ENCODE data around the gene RYR2.

RYR2 gene

DNA sequence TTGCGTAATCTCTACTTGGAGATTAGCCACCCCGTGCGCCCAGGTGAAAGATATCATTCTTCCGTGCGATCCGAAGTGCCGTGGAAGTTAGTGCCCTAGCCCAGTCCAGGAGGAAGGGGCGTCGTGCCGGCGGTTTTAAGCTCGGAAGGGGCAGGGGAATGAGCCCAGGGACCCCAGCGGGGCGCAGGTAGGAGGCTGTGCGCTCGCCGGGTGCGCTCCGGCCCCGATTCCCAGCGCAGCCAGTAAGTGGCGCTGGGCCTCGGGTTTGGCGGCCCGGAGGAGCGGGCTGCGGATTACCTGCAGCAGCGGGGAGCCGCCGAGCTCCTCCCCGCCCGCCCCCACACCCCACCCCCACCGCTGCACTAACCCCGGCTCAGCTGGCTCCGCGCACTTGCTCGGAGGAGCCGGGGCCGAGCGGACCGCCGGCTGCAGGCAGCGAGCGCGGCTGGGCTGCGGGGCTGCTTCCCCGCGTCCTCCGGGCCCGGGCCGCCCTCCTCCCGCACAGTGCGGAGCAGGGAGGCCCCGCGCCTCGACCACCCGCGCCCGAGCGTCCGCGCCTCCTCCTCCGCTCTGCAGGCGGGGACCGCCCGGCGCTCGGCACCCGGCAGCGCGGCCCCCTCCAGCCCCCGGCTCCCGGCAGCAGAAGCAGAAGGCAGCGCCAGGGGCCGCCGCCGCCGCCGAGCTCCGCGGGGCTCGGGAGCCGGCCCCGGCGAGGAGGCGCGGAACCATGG lies at the start of gene RYR2:
Gene RYR2 (plus strand): TSS at position 390 of the 731 bp plus-strand sequence. CDS start 338 bp downstream, at position 728.
- DNase-seq, result no peak

DNA sequence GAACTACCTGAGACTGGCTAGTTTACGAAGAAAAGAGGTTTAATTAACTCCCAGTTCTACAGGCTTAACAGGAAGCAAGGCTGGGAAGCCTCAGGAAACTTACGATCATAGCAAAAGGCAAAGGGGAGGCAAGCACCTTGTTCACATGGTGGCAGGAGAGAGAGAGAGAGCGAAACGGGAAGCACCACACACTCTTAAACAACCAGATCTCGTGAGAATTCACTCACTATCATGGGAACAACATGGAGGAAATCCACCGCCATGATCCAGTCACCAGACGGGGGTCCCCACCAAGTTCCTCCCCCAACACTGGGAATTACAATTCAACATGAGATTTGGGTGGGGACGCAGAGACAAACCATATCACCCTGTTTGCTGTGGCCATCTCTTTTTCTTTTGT lies 49.5 kb upstream of the RYR2 start:
- DNase-seq, result no peak

DNA sequence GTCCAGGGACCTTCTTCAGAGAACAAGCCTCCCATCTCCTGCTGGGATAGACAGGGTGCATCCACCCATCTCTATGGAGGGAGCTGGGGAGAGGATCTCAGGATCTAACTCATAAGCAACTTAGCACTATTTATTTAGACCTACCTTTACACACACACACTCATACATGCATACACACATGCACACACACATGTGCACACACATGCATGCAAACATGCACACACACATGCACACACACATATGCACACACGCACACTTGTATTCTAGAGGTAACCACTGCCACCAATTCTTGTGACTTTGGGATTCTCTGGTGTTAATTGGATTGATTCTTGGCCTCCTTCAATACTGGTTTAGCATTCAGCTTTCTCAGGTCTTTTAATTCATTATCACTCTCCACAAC lies 47.5 kb upstream of the RYR2 start:
- no peak for DNase-seq

DNA sequence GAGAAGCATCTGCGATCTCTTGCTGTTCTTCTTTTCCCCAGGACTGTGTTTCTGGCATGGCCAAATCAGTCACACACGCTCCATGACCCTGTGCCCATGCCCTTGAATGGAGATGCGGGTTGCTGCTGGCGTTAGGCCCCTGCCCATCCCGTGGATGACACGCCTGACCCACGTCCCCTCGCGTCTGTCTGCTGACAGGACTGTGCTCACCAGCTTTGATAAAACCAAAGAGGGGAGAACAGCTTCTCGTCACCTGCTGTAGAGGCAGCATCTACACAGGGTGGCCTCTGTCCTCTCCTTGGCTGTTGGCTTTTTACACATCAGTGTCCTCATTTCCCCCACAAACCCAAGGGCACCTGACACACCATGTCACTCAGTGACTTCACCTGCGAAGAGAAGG lies 44.6 kb upstream of the RYR2 start:
- no peak for DNase-seq

DNA sequence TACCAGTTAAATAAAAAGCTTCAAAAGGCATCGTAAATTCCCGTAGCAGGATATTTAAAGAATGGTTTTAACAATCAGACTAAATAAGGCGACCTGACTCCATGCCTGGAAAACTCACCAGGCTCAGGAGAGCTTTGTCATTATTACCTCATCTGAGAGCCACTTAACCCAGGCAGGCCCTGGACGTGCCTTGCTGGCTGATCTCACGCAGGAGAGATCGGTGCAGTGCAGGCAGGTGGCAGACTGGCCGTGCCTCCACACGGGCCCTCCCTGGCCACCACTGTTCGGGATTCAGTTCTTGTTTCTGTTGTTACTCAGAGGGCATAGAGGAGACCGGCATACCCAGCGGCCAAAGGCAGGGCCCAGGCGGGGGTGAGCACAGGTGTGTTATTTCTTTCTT lies 44.1 kb upstream of the RYR2 start:
- no peak for DNase-seq

DNA sequence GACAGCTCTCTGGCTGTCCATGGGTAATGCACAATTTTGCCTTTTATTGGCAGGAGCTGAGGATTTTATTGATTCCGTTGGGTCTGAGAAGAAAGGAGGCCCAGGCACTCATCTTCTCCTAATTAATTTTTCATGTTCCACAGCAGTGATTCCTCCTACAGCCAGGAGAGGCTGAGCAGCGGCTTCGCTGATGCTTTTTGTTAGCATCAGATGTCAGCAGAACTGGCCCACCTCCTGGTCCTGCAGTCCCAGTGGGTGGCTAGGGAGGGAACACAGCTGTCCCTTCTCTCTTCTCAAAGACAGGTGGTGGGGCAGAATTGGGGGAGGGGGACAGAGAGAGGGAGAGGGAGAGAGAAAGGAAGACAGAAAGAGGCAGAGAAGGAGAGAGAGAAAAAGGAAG lies 43.4 kb upstream of the RYR2 start:
- no peak for DNase-seq

DNA sequence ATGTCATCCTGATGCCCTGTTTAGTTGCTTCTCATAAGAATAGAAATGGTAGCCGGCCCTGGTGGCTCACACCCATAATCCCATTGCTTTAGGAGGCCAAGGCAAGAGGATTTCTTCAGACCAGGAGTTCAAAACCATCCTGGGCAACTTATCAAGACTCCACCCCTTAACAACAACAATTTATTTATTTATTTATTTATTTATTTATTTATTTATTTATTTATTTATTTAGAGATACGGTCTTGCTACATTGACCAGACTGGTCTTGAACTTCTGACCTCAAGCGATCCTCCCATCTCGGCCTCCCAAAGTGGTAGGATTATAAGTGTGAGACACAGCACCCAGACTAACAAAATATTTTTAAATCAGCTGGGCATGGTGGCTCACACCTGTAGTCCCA lies 41.8 kb upstream of the RYR2 start:
- DNase-seq, result no peak

DNA sequence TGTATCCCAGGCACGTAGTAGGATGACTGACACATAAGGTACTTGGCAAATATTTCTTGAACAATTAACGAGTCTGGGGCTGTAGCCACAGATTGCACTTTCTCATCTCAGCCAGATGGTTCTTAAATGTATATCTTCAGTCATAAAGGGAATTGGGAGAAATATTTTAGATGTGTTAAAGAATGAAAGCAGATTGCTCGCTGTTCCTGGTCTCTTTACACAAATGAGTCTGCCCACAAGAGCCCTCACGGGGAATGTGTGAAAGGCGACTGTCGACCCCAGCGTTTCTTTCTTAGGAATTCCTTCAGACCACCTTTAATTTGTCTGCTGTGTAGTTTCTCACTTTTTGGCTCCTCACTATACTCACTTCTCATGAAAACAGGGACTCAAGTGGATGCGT lies 38.5 kb upstream of the RYR2 start:
- DNase-seq, result no peak

DNA sequence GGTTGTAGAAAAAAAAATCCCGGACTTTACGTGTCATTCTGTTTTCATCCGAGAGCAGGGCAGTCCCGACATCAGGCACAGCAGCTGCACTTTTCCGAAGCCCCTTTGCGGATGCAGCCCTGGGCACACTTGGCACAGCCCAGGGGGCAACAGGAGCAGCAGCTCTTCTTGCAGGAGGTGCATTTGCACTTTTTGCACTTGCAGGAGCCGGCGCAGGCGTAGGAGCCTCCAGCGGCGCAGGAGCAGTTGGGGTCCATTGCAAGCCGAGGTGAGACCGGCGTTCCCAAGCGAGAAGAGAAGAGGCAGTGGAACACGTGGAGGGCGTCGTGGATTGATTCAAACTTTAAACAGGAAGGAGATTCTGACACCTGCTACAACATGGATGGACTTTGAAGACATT lies 37.9 kb upstream of the RYR2 start, which contains the start of gene MT1HL1:
Gene MT1HL1 (minus strand): TSS at position 326 of the 400 bp plus-strand sequence. CDS start 69 bp downstream, at position 257.
- DNase-seq, result no peak

DNA sequence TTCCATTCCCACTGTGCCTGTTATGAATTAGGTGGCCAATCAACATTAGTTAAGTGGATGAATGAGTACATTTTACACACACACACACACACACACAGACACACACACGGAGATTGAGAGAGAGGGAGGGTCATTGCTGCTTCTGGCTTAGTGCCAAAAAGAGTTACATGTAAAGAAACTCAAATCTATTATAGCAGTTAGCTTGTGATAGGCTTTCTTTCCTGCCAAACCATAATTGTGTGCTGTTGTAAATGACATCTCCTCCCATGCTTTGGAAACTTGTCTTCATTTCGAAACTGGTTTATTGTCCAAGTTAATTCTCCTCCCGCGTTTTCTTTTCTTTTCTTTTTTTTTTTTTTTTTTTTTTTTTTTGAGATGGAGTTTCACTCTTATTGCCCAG lies 36.3 kb upstream of the RYR2 start:
- DNase-seq, result no peak

DNA sequence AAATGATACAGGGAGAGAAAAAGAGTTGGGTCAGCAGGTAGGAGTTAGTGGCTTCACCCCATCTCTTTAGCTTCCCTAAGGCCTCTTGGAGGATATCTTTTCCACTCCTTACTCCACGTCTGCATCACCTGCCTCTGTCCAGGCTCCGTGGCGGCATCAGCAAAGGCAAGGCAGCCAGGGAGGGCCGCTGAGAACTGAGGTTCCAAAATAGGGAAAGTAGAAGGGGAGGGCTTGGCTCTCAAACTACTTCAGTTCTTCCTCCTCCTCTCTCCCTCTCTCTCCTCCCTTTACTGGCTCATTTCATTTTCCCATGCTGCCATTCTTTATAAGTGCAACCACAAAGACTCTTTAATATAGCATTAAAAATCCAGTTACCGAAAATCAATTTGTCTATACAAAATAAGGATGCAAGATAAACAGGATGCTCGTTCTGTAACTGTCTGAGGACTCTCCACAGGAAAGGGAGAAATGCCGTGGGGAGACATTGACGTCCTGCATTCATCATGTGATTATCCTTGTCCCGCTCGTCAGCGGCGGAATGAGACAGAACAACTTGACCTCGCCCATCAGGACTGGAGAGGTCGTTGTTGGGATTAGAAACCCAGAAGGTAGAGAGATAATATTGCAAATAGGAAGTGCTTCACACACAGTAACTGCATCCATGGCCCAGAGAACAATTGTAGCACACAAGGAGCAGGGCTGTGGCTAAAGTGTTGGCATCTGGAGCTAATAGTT lies 34.7 kb upstream of the RYR2 start:
- no peak for DNase-seq

DNA sequence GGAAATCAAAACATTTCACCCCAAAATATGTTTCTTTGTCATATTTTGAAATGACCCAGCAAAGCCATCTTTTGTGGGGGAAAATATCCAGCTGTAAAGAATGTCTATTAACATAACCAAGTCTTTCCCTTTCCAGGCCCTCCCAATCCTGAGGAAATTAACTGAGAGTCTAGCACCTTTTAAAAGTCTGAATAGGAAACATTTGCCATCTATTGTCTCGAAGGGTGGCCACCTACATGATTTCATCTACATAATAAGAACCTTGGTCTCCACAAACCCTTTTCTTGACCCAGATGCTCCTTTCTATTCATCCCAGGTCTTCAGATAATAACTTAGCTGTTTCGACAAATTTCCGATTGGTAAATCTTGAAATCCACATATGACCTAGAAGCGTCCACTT lies 32.4 kb upstream of the RYR2 start:
- DNase-seq, result no peak

DNA sequence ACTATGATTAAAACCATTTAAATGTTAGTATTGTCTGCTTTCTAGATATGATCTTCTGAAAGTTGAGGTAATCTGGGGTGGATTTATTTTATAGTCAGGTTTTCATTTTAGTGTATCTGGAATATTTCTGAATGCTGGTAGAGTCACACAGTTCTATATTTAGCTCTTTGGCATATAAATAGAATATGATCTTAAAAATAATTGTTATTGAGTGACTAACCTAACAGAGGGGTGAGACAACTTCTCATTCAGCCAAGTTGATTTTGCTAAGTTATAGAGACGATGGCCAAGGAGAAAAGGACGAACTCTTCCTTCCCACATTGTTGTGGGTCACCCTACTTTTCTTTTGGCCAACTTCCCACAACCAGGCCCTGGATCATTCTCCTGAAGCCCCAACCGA lies 30.6 kb upstream of the RYR2 start:
- DNase-seq, result no peak

DNA sequence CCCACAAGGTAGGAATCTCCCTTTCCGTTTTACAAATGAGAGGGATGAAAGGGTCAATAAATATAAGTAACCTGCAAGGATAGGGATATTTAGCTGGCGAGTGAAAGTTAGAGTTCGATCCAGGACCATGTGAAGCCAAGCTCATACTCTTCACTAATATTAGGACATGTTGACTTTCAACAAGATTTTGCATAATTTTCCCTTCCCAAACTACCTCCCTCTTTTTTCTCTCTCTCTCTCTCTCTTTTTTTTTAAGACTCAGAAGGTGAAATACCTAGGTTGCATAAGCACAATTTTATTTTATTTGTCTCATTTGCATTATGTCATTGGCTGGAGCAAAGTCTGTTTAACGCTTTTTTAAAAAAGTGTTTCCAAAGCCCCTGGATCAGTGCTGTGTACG lies 29.6 kb upstream of the RYR2 start:
- no peak for DNase-seq

DNA sequence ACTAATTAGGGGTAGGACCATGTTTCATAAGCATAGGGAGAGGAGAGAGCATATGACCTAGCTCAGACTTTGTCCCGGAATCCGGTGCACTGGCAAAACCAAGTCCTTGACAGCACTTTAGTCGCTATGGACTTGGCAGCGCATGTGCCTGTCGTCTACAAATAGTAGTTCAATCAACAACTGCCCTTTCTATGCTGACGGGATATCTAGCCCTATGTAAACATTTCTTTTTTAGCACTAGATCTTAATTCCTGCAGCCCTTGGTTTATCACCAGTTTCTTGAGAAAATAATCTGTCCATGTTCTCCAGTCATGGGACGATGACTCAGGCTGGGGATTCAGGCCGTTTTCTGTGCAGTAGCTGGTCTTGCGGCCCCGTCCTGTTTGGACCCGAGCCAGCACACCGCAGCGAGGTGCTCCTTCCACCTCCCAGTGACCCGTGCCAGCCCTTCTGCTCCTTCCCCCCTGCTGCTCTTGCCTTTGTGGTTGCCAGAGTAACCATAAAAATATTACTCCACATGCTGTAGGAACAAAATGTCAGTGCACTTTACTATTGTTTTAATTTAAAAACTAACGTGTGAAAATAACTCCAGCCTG lies 29.1 kb upstream of the RYR2 start:
- no peak for DNase-seq

DNA sequence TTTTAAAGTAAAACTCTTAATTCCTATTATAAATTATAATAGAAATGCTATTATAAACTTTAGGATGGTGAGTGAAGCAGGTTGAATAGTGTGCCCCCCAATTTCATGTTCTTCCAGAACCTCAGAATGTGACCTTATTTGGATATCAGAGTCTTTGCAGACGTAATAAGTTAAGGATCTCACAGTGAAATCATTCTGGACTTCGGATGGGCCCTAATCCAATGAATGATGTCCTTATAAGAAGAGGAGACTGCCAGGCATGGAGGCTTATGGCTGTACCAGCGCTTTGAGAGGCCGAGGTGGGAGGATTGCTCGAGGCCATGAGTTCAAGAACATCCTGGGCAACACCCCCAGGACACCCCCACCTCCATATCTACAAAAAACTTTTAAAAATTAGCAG lies 28.4 kb upstream of the RYR2 start:
- no peak for DNase-seq

DNA sequence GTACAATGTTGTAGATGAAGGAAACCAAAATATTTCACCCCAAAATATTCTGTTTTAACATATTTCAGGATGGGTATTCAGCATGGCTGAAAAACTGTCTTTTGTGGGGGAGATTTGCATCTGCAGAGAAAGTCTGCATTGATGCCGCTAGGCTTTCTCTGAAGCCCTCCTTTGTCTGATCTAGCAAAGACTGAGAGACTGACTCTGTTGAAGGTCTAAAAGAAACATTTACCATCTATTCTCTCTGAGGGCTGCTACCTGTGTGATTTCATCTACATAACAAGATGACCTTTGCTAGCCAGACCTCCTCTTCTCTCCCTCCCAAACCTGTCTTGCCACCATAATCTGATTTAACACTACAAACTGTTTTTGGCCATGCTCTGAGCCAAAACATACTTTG lies 25.4 kb upstream of the RYR2 start:
- DNase-seq, result no peak

DNA sequence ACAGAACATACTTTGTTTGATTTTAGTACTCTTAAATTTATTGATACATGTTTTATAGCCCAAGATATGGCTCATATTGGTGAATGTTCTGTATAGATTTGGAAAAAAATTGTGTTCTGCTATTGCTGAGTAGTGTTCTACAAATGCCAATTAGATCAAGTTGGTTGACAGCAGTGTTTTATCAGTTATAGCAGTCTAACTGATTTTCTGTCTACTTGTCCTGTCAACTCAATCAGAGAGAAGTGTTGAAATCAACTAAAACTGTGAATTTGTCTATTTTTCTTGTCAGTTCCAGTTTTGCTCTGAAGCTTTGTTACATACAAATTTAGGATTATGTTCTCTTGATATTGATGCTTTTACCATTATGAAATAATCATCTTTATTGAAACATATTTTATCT lies 23.1 kb upstream of the RYR2 start:
- no peak for DNase-seq

DNA sequence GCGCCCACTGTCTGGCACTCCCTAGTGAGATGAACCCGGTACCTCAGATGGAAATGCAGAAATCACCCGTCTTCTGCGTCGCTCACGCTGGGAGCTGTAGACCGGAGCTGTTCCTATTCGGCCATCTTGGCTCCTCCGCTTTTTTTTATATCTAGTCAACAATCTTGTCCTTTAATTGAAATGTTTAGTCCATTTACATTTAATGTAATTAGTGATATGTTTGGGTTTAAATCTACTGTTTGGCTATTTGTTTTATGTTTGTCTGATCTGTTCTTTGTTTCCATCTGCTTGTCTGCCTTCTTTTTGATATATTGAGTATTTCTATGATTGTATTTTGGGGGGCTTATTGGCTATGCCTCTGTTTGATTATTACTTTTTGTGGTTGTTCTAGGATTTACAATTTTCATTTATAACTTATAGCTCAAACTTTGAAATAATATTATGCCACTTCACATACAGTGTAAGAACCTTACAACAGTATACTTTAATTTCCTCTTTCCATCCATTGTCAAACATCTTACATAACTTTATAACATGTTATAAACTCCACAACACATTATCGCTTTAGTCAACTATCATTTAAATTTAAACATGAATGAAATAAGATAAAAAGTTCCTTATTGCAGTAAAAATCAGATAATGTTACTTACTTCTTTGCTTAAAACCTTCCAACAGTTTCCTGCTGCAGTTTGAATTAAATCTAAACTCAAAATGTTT lies 16.5 kb upstream of the RYR2 start:
- no peak for DNase-seq

DNA sequence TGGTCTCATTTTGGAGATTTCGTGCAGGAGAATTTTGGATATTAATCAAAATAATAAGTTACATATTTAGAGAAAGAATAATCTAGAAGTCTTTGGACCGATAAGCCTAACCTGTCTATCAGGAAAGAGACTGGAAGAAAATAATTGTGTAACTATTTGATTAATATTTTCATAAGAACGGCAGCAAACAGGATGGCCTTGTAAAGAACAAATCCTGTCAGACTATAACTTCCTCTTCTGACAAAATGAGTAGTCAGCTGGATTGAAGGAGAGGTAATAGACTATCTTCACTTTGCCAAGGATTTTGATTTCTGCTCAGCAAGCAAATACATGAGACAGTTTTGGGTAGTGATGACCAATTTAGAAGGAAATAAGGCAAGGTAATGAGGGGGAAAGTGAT lies 12.7 kb upstream of the RYR2 start:
- DNase-seq, result no peak

DNA sequence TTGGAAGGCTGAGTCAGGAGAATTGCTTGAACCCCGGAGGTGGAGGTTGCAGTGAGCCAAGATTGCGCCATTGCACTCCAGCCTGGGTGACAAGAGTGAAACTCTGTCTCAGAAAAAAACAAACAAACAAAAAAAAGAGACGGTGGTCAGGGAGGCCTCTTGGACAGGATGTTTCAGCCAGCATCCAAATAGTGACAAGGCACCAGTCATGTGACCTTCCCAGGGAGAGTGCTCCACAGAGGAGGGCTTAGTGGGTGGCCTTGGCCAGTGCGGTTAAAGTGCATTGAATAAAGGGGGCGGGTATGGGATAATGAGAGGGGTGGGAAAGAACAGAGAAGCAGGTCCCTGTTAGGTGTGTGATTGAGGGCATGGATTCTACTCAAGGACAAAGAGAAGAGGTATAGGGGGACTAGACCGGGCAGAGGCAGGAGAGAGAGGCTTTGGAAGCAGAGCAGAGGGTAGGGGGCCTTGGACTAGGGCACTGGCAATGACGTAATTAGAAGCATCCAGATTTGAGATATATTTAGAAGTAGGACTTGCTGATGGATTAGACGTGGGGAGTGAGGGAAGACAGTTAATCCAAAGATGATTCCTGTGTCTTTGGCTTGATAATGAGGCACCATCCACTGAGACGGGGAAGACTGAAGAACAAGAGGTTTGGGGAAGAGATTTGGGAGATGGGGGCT lies 12.0 kb upstream of the RYR2 start:
- DNase-seq, result no peak

DNA sequence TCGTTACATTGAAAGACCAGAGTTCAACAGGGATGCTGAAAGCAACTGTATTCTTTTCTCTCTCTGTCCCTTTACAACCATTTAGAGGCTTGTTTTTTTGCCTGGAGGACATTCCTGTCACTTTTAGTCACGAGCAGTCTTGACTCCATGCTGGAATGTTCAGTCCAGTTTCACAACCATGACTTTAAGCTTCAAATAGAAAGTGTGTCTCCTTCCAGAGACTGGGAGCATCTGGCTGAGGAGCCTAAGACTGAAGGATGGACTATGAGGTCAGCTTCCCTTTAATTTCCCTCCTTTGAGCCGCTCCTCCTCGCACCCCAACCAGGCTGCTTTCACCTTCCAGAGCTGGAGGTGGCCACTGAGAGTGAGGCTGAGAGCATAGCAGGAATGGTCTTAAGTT lies 10.5 kb upstream of the RYR2 start:
- DNase-seq, result no peak

DNA sequence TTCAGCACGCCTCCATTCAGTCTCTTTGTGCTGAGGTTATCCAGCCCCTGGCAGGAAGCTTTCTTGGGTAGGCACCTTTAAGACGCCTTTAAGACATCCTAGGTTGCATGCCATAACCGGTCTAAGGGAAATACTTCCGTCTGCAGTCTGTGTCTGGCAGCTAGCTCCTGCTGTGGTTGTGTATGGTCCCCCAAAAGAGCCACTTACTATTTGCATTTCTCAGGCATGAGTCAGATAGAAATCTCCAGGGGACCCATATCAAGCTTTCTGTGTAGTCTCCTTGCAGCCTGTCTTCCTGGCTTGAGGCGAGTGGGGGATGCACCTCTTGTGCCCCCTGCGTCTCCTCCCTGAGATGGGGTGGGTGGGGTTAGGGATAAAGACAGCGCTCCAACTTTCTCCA lies 10.0 kb upstream of the RYR2 start:
- DNase-seq, result no peak
